Neural progenitor cell (in vitro differentiated cells): ENCODE measurements around the gene NDUFA12. TPM values are rescaled to one million over a fixed set of nuclear protein-coding genes. Genes with fewer than 3 reads are reported as not detected.

Experiments
- DNase-seq: peaks from one replicate; pipeline ENCODE4 v3.0.0-alpha.2; 2016; ENCODE audit warnings: low spot score
- H2AFZ ChIP-seq: fragments of 200-600 bp; sonication (generic); replicated peaks from 2 replicates; pipeline ENCODE4 v1.6.1; 2016; ENCODE audit warnings: antibody characterized with exemption
- H3F3A ChIP-seq: fragments of 200-600 bp; sonication (generic); 2 replicates; pipeline ENCODE4 v1.6.1; 2016; ENCODE audit warnings: antibody characterized with exemption, low read depth
- H3K27ac ChIP-seq: fragments of 200-600 bp; sonication (generic); 2 replicates; pipeline ENCODE4 v1.5.1; 2016; ENCODE audit warnings: mild to moderate bottlenecking
- H3K27me3 ChIP-seq: fragments of 200-600 bp; sonication (generic); 2 replicates; pipeline ENCODE4 v1.6.1; 2016; ENCODE audit warnings: mild to moderate bottlenecking, moderate library complexity
- H3K36me3 ChIP-seq: fragments of 200-600 bp; sonication (generic); 2 replicates; pipeline ENCODE4 v1.5.1; 2016
- H3K4me1 ChIP-seq: fragments of 200-600 bp; sonication (generic); 2 replicates; pipeline ENCODE4 v1.6.1; 2016; ENCODE audit warnings: mixed run types
- H3K4me2 ChIP-seq: fragments of 200-600 bp; sonication (generic); 2 replicates; pipeline ENCODE4 v1.6.1; 2016
- H3K4me3 ChIP-seq: fragments of 200-600 bp; sonication (generic); 2 replicates; pipeline ENCODE4 v1.5.1; 2016
- H3K79me2 ChIP-seq: fragments of 200-600 bp; sonication (generic); 2 replicates; pipeline ENCODE4 v1.6.1; 2016; ENCODE audit warnings: low read depth
- H3K9ac ChIP-seq: fragments of 200-600 bp; sonication (generic); 2 replicates; pipeline ENCODE4 v1.6.1; 2016
- H3K9me3 ChIP-seq: fragments of 200-600 bp; sonication (generic); 2 replicates; pipeline ENCODE4 v1.5.1; 2016; ENCODE audit warnings: low read depth
- H4K20me1 ChIP-seq: fragments of 200-600 bp; sonication (generic); 2 replicates; pipeline ENCODE4 v1.6.1; 2016; ENCODE audit warnings: low read depth
- H3K27ac Mint-ChIP-seq: 3 replicates; pipeline ENCODE4 v1.8.0; 2021; ENCODE audit warnings: mixed read lengths
- H3K27me3 Mint-ChIP-seq: 2 replicates; pipeline ENCODE4 v1.8.0; 2022; ENCODE audit warnings: low read depth, mild to moderate bottlenecking, inconsistent platforms, moderate library complexity, mixed read lengths; ENCODE audit not compliant: insufficient read depth
- H3K36me3 Mint-ChIP-seq: 3 replicates; pipeline ENCODE4 v1.8.0; 2021; ENCODE audit warnings: mixed read lengths
- H3K4me1 Mint-ChIP-seq: 3 replicates; pipeline ENCODE4 v1.8.0; 2021; ENCODE audit warnings: mixed read lengths
- H3K4me3 Mint-ChIP-seq: 3 replicates; pipeline ENCODE4 v1.8.0; 2021; ENCODE audit warnings: mild to moderate bottlenecking, moderate library complexity, mixed read lengths
- H3K9me3 Mint-ChIP-seq: 3 replicates; pipeline ENCODE4 v1.8.0; 2020; ENCODE audit warnings: mixed read lengths
- CTCF ChIP-seq: fragments of 200-600 bp; sonication (generic); IDR thresholded peaks from 2 replicates; pipeline ENCODE4 v1.5.1; 2017; ENCODE audit warnings: antibody characterized with exemption, mild to moderate bottlenecking
- EZH2 ChIP-seq: fragments of 200-600 bp; sonication (generic); IDR thresholded peaks from 2 replicates; pipeline ENCODE4 v1.6.1; 2017; ENCODE audit warnings: antibody characterized with exemption, mild to moderate bottlenecking, moderate library complexity
- EZH2phosphoT487 ChIP-seq: fragments of 200-600 bp; sonication (generic); IDR thresholded peaks from 2 replicates; pipeline ENCODE4 v1.6.1; 2017; ENCODE audit warnings: antibody characterized with exemption
- total RNA-seq: library from RNA; depleted of rRNA; stranded (reverse); fragments of >200 nt; gene quantifications from 2 replicates; pipeline ENCODE4 v1.2.3, GENCODE V29; 2015; ENCODE audit warnings: low replicate concordance

Gene NDUFA12
- total RNA-seq, 1 donor from 2014 or later, result 170 TPM

- TF ChIP-seq EZH2 (no peak), EZH2phosphoT487 (no peak), CTCF (no peak)
- Histone ChIP-seq H3K36me3 (no peaks in the 10 kb centered on the region), H3K27ac (no peak overlapping the region), H3K4me1 (peaks cover 15% of the 10 kb centered on the region), H3K9ac (no peak overlapping the region), H3K27me3 (no peaks in the 10 kb centered on the region), H4K20me1 (no peaks in the 10 kb centered on the region), H3K4me3 (no peak overlapping the region), H3F3A (peaks cover 8% of the 10 kb centered on the region), H2AFZ (no peak overlapping the region), H3K79me2 (no peaks in the 10 kb centered on the region), H3K4me2 (no peak overlapping the region), H3K9me3 (no peaks in the 10 kb centered on the region)
- no peak overlapping the region for H3K27ac Mint-ChIP-seq
- H3K27me3 Mint-ChIP-seq, result peaks cover 2% of the 10 kb centered on the region
- H3K36me3 Mint-ChIP-seq, result no peaks in the 10 kb centered on the region
- peaks cover under 1% of the 10 kb centered on the region for H3K9me3 Mint-ChIP-seq
- H3K4me3 Mint-ChIP-seq, result no peak overlapping the region
- peaks cover 17% of the 10 kb centered on the region for H3K4me1 Mint-ChIP-seq
- DNase-seq, result no peak
These were observed 64.9 kb downstream of the NDUFA12 start for GRCh38 chr12:94938583-94938982.

- Mint-ChIP-seq H3K36me3 (no peaks in the 10 kb centered on the region), H3K4me3 (no peak overlapping the region), H3K9me3 (no peaks in the 10 kb centered on the region), H3K27me3 (peaks cover 2% of the 10 kb centered on the region), H3K4me1 (peaks cover 8% of the 10 kb centered on the region), H3K27ac (no peak overlapping the region)
- Histone ChIP-seq H3K36me3 (no peaks in the 10 kb centered on the region), H3K79me2 (no peaks in the 10 kb centered on the region), H2AFZ (no peak overlapping the region), H4K20me1 (no peaks in the 10 kb centered on the region), H3K4me2 (no peak overlapping the region), H3K4me1 (no peaks in the 10 kb centered on the region), H3K27me3 (no peaks in the 10 kb centered on the region), H3K4me3 (no peak overlapping the region), H3K9me3 (no peaks in the 10 kb centered on the region), H3K9ac (no peak overlapping the region), H3K27ac (no peak overlapping the region), H3F3A (no peaks in the 10 kb centered on the region)
- DNase-seq, result no peak
- no peak for TF ChIP-seq CTCF
- no peak for TF ChIP-seq EZH2
- TF ChIP-seq EZH2phosphoT487, result no peak
These were observed 72.7 kb downstream of the NDUFA12 start for GRCh38 chr12:94930772-94931171.

GRCh38 chr12:94930216-94930654, 73.3 kb downstream of the NDUFA12 start:
- Histone ChIP-seq H2AFZ (no peak overlapping the region), H4K20me1 (no peaks in the 10 kb centered on the region), H3K27ac (no peak overlapping the region), H3K9ac (no peak overlapping the region), H3K4me3 (no peak overlapping the region), H3K4me2 (no peak overlapping the region), H3K9me3 (no peaks in the 10 kb centered on the region), H3K79me2 (no peaks in the 10 kb centered on the region), H3K27me3 (no peaks in the 10 kb centered on the region), H3F3A (no peaks in the 10 kb centered on the region), H3K36me3 (no peaks in the 10 kb centered on the region), H3K4me1 (no peaks in the 10 kb centered on the region)
- Mint-ChIP-seq H3K27me3 (peaks cover 2% of the 10 kb centered on the region), H3K36me3 (no peaks in the 10 kb centered on the region), H3K27ac (no peak overlapping the region), H3K9me3 (no peaks in the 10 kb centered on the region), H3K4me3 (no peak overlapping the region), H3K4me1 (peaks cover 8% of the 10 kb centered on the region)
- no peak for TF ChIP-seq EZH2phosphoT487
- no peak for TF ChIP-seq CTCF
- TF ChIP-seq EZH2, result no peak
- DNase-seq, result no peak
